Naive thymus-derived CD4-positive, alpha-beta T cell (primary cell): ENCODE measurements around the gene DGKE. TPM values are rescaled to one million over a fixed set of nuclear protein-coding genes. Genes with fewer than 3 reads are reported as not detected.

ENCODE experiments used
- ATAC-seq: fragments of 150-1000 bp; cut with Tn5 transposase; 2 replicates; pipeline ENCODE4 v1.10.0; 2021; ENCODE audit warnings: mild to moderate bottlenecking, moderate library complexity
- CTCF ChIA-PET: fragments of 350-600 bp; sonication (Branson Sonifier 250); formaldehyde crosslinking; loops from one replicate; lab custom pipeline; 2021; ENCODE audit warnings: antibody characterized with exemption; lab: Charles Lee
- POLR2A ChIA-PET: fragments of 350-600 bp; sonication (Branson Sonifier 250); formaldehyde crosslinking; loops from one replicate; lab custom pipeline; 2021; ENCODE audit warnings: antibody characterized with exemption, inconsistent platforms; lab: Charles Lee
- DNase-seq, 9 donors: peaks; one replicate each; pipeline versions ENCODE4 v3.0.0 to v3.0.0-alpha.2; 2020 to 2022; ENCODE audit warnings: mixed read lengths in 1 of 9
- H3K27ac ChIP-seq: one replicate; pipeline ENCODE4 v1.7.0; 2013; ENCODE audit warnings: mild to moderate bottlenecking, low read depth, low read length, moderate library complexity
- H3K27me3 ChIP-seq, 2 donors: one replicate each; pipeline ENCODE4 v1.7.0; 2013; ENCODE audit warnings: low read length in 2 of 2, mild to moderate bottlenecking in 2 of 2, moderate library complexity in 2 of 2; ENCODE audit not compliant: control insufficient read depth in 2 of 2, insufficient read depth in 2 of 2
- H3K36me3 ChIP-seq, 3 experiments: 1 replicate in 2 of 3; 2 replicates in 1 of 3; pipeline ENCODE4 v1.7.0; 2013; ENCODE audit warnings: low read length in 3 of 3, mild to moderate bottlenecking in 3 of 3, moderate library complexity in 1 of 3; ENCODE audit not compliant: insufficient read depth in 3 of 3, control insufficient read depth in 2 of 3
- H3K4me1 ChIP-seq, 2 donors: one replicate each; pipeline ENCODE4 v1.7.0; 2013; ENCODE audit warnings: low read length in 2 of 2, mild to moderate bottlenecking in 2 of 2, moderate library complexity in 1 of 2; ENCODE audit not compliant: control insufficient read depth in 2 of 2, insufficient read depth in 2 of 2
- H3K4me3 ChIP-seq: 2 replicates; pipeline ENCODE4 v1.7.0; 2013; ENCODE audit warnings: mild to moderate bottlenecking, low read length
- H3K9me3 ChIP-seq, 3 experiments: 1 replicate in 2 of 3; 2 replicates in 1 of 3; pipeline ENCODE4 v1.7.0; 2013; ENCODE audit warnings: low read length in 3 of 3; ENCODE audit not compliant: control insufficient read depth in 2 of 3
- H3K27ac Mint-ChIP-seq, 9 donors: one replicate each; pipeline ENCODE4 v1.8.0; 2020 to 2022; ENCODE audit warnings: mixed read lengths in 9 of 9, mild to moderate bottlenecking in 8 of 9, moderate library complexity in 5 of 9, inconsistent platforms in 2 of 9
- H3K27me3 Mint-ChIP-seq, 5 donors: one replicate each; pipeline ENCODE4 v1.8.0; 2021 to 2022; ENCODE audit warnings: mixed read lengths in 5 of 5, mild to moderate bottlenecking in 1 of 5
- H3K36me3 Mint-ChIP-seq, 5 donors: one replicate each; pipeline ENCODE4 v1.8.0; 2020 to 2022; ENCODE audit warnings: mixed read lengths in 5 of 5, mild to moderate bottlenecking in 3 of 5, inconsistent platforms in 1 of 5
- H3K4me1 Mint-ChIP-seq, 7 donors: one replicate each; pipeline ENCODE4 v1.8.0; 2020 to 2022; ENCODE audit warnings: mixed read lengths in 7 of 7, mild to moderate bottlenecking in 3 of 7, inconsistent platforms in 1 of 7
- H3K4me3 Mint-ChIP-seq, 10 donors: one replicate each; pipeline ENCODE4 v1.8.0; 2020 to 2022; ENCODE audit warnings: mild to moderate bottlenecking in 10 of 10, mixed read lengths in 10 of 10, moderate library complexity in 6 of 10, inconsistent platforms in 2 of 10
- H3K9me3 Mint-ChIP-seq, 11 donors: one replicate each; pipeline ENCODE4 v1.8.0; 2020 to 2022; ENCODE audit warnings: mixed read lengths in 11 of 11, mild to moderate bottlenecking in 4 of 11, inconsistent platforms in 1 of 11, moderate library complexity in 1 of 11
- intact Hi-C, 2 donors: fragments of 100-400 bp; cut with micrococcal nuclease; formaldehyde crosslinking; loops; one replicate each; pipeline ENCODE4 v1.15.1; 2023
- polyA plus RNA-seq, 2 donors: library from polyadenylated mRNA; unstranded; fragments of 300-500 nt; fragmentation: Illumina TruSeq; gene quantifications; one replicate each; pipeline ENCODE4 v1.2.3, GENCODE V29; 2021
- total RNA-seq, 6 experiments: library from RNA in 5 of 6; stranded (reverse) in 5 of 6; gene quantifications; 1 replicate in 5 of 6; 2 replicates in 1 of 6; pipeline ENCODE4 v1.2.3 and lab custom pipeline; 2021 to 2026

Gene DGKE
- total and polyA plus RNA-seq, 7 experiments from 2014 or later: 5.0 to 39.2 (median 24.0) TPM

- no peak overlapping the region for H3K4me3 ChIP-seq
- Mint-ChIP-seq H3K27me3 (peaks cover 0 to 13% (median 0%) of the 10 kb centered on the region in 5 donors), H3K36me3 (peaks cover 0 to 5% (median 1%) of the 10 kb centered on the region in 5 donors), H3K9me3 (peaks cover 0 to 2% (median 0%) of the 10 kb centered on the region in 11 donors), H3K4me3 (no peak overlapping the region), H3K27ac (peak overlapping the region in 2 of 9 donors; percentile 18 to 29), H3K4me1 (peaks cover 0 to 14% (median 5%) of the 10 kb centered on the region in 7 donors)
- no peaks in the 10 kb centered on the region for H3K9me3 ChIP-seq
- POLR2A ChIA-PET: no interaction called here
- no peaks in the 10 kb centered on the region for H3K36me3 ChIP-seq
- H3K4me1 ChIP-seq: no peaks in the 10 kb centered on the region
- no peaks in the 10 kb centered on the region for H3K27me3 ChIP-seq
- peak; percentile 14 for ATAC-seq
- no peak for DNase-seq
- no peak overlapping the region for H3K27ac ChIP-seq
- intact Hi-C loops: no loop called here
- CTCF ChIA-PET: interaction anchor here (0.8 kb wide), 1 partner anchor 1582 kb away, joined by 3 read pairs; no protein-coding TSS in a partner anchor
Measured at GRCh38 chr17:56880133-56880532, 46.2 kb downstream of the DGKE start.

- no peaks in the 10 kb centered on the region for H3K27me3 ChIP-seq
- ATAC-seq: no peak
- ChIA-PET CTCF (no interaction called here), POLR2A (no interaction called here)
- no peak overlapping the region for H3K27ac ChIP-seq
- peak overlapping the region in 1 of 9 donors; percentile 18 for H3K27ac Mint-ChIP-seq
- H3K27me3 Mint-ChIP-seq: peaks cover 0 to 12% (median 0%) of the 10 kb centered on the region in 5 donors
- intact Hi-C loops: no loop called here
- H3K4me1 ChIP-seq: no peaks in the 10 kb centered on the region
- peaks cover 0 to 2% (median 0%) of the 10 kb centered on the region in 11 donors for H3K9me3 Mint-ChIP-seq
- H3K36me3 ChIP-seq: no peaks in the 10 kb centered on the region
- H3K4me3 Mint-ChIP-seq: no peak overlapping the region
- no peaks in the 10 kb centered on the region for H3K9me3 ChIP-seq
- peaks cover 0 to 14% (median 5%) of the 10 kb centered on the region in 7 donors for H3K4me1 Mint-ChIP-seq
- no peak for DNase-seq
- peaks cover 0 to 5% (median 1%) of the 10 kb centered on the region in 5 donors for H3K36me3 Mint-ChIP-seq
- no peak overlapping the region for H3K4me3 ChIP-seq
Measured at GRCh38 chr17:56880571-56880970, 46.6 kb downstream of the DGKE start.

- Histone ChIP-seq H3K4me3 (no peak overlapping the region), H3K9me3 (no peaks in the 10 kb centered on the region), H3K27ac (no peak overlapping the region), H3K36me3 (no peaks in the 10 kb centered on the region), H3K27me3 (no peaks in the 10 kb centered on the region), H3K4me1 (no peaks in the 10 kb centered on the region)
- DNase-seq: no peak
- Mint-ChIP-seq H3K36me3 (peaks cover 0 to 13% (median 5%) of the 10 kb centered on the region in 5 donors), H3K27me3 (peaks cover 0 to 2% (median 0%) of the 10 kb centered on the region in 5 donors), H3K4me3 (no peak overlapping the region), H3K4me1 (peaks cover 0 to 10% (median 5%) of the 10 kb centered on the region in 7 donors), H3K9me3 (peaks cover 0 to 2% (median 0%) of the 10 kb centered on the region in 11 donors), H3K27ac (no peak overlapping the region)
- CTCF ChIA-PET: no interaction called here
- POLR2A ChIA-PET: no interaction called here
- intact Hi-C loops: no loop called here
- ATAC-seq: no peak
Measured at GRCh38 chr17:56881685-56882295, 47.8 kb downstream of the DGKE start.

- ChIA-PET CTCF (no interaction called here), POLR2A (interaction anchor here (0.6 kb wide), 1 partner anchor 1456 kb away, joined by 3 read pairs; no protein-coding TSS in a partner anchor)
- peaks cover 0 to 2% (median 0%) of the 10 kb centered on the region in 7 donors for H3K4me1 Mint-ChIP-seq
- H3K27me3 Mint-ChIP-seq: no peaks in the 10 kb centered on the region
- intact Hi-C loops: no loop called here
- H3K9me3 Mint-ChIP-seq: peaks cover 0 to 18% (median 6%) of the 10 kb centered on the region in 11 donors
- DNase-seq (no peak), ATAC-seq (peak; percentile 22)
- H3K4me3 ChIP-seq: no peak overlapping the region
- no peaks in the 10 kb centered on the region for H3K27me3 ChIP-seq
- H3K9me3 ChIP-seq: peaks cover 0 to 13% (median 3%) of the 10 kb centered on the region in 3 experiments
- no peaks in the 10 kb centered on the region for H3K4me1 ChIP-seq
- peaks cover 0 to 9% (median 0%) of the 10 kb centered on the region in 3 experiments for H3K36me3 ChIP-seq
- no peak overlapping the region for H3K27ac Mint-ChIP-seq
- peaks cover 6 to 25% (median 17%) of the 10 kb centered on the region in 5 donors for H3K36me3 Mint-ChIP-seq
- H3K27ac ChIP-seq: no peak overlapping the region
- no peak overlapping the region for H3K4me3 Mint-ChIP-seq
Measured at GRCh38 chr17:56883616-56884015, 49.7 kb downstream of the DGKE start.

DNA sequence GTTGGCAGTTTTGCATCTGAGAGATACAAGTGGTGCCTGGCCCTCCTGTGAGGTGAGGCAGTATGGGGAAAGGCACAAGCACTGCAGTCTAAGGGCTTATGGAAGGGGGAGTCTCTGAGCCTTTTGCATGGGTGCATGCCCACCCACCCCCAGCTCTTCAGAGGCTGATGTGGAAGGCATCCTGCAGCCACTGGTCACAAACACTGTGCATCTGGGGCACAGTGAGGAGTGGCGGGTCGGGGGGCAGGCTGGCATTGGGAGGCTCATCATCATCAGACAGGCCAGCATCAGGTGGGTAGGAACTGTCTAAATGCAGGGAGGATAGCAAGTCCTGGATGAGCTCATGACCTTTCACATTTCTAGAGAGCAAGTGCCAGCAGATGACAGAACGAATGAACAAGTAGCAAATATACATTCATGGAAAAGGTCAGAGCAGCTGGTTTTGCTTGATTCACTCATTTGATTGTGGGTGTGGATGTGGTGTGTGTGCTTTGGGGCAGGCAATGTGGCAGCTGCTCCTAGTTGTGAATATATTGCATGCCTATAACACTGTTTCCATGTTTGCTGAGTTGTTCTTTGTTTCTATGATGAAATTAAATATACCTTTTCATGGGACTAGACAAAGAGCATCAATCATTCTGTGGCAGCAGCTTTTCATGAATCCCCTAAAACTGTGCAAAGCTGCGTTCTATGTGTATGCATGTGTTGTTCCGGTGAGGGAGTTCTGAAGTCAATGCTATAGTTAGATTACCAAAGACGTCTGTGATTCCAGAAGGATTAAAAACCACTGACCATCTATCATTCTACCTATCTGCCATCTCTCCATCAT lies 50.7 kb downstream of the DGKE start:
- DNase-seq (no peak), ATAC-seq (no peak)
- no peak overlapping the region for H3K4me3 ChIP-seq
- Mint-ChIP-seq H3K4me1 (peaks cover 0 to 2% (median 0%) of the 10 kb centered on the region in 7 donors), H3K36me3 (peaks cover 6 to 34% (median 28%) of the 10 kb centered on the region in 5 donors), H3K9me3 (peaks cover 0 to 20% (median 6%) of the 10 kb centered on the region in 11 donors), H3K4me3 (no peak overlapping the region), H3K27ac (peak overlapping the region in 2 of 9 donors; percentile 5 to 15), H3K27me3 (no peaks in the 10 kb centered on the region)
- H3K27ac ChIP-seq: no peak overlapping the region
- CTCF ChIA-PET: interaction anchor here (0.5 kb wide), 1 partner anchor 65 kb away, joined by 3 read pairs; no protein-coding TSS in a partner anchor
- no peaks in the 10 kb centered on the region for H3K27me3 ChIP-seq
- POLR2A ChIA-PET: no interaction called here
- peaks cover 0 to 15% (median 3%) of the 10 kb centered on the region in 3 experiments for H3K9me3 ChIP-seq
- H3K36me3 ChIP-seq: peaks cover 0 to 17% (median 0%) of the 10 kb centered on the region in 3 experiments
- intact Hi-C loops: no loop called here
- no peaks in the 10 kb centered on the region for H3K4me1 ChIP-seq

DNA sequence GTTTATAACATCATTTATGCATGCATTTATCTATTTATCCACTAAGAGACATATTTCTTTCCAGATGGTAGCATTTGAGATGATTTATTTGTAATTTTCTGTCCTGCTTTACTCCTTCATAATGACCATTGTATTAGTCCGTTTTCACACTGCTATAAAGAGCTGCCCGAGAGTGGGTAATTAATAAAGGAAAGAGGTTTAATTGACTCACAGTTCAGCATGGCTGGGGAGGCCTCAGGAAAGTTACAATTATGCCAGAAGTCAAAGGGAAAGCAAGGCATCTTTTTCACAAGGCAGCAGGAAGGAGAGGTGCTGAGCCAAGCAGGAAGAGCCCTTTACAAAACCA lies 51.3 kb downstream of the DGKE start:
- Histone ChIP-seq H3K36me3 (peaks cover 0 to 22% (median 2%) of the 10 kb centered on the region in 3 experiments), H3K27me3 (no peaks in the 10 kb centered on the region), H3K27ac (no peak overlapping the region), H3K4me1 (no peaks in the 10 kb centered on the region), H3K4me3 (no peak overlapping the region), H3K9me3 (peaks cover 0 to 15% (median 3%) of the 10 kb centered on the region in 3 experiments)
- ATAC-seq (no peak), DNase-seq (no peak)
- ChIA-PET CTCF (interaction anchor here (0.5 kb wide), 1 partner anchor 65 kb away, joined by 3 read pairs; no protein-coding TSS in a partner anchor), POLR2A (no interaction called here)
- H3K4me1 Mint-ChIP-seq: peaks cover 0 to 2% (median 0%) of the 10 kb centered on the region in 7 donors
- no peak overlapping the region for H3K4me3 Mint-ChIP-seq
- peaks cover 0 to 20% (median 6%) of the 10 kb centered on the region in 11 donors for H3K9me3 Mint-ChIP-seq
- intact Hi-C loops: no loop called here
- H3K36me3 Mint-ChIP-seq: peaks cover 6 to 40% (median 34%) of the 10 kb centered on the region in 5 donors
- H3K27ac Mint-ChIP-seq: peak overlapping the region in 1 of 9 donors; percentile 5
- H3K27me3 Mint-ChIP-seq: no peaks in the 10 kb centered on the region
